Renal pelvis (tissue), 12 donors: ENCODE results near the gene C2CD4B. TPM values are rescaled to one million over a fixed set of nuclear protein-coding genes. Genes with fewer than 3 reads are reported as not detected.

Experiments
- DNase-seq: peaks from one replicate; pipeline ENCODE4 v3.0.0-alpha.2; 2013
- long read RNA-seq, 16 experiments: transcript quantifications; one replicate each; lab custom pipeline, GENCODE V29; 2026
- polyA plus RNA-seq, 3 donors: library from polyadenylated mRNA; unstranded; fragments of 120-200 nt; gene quantifications; one replicate each; pipeline ENCODE4 v1.2.1, GENCODE V29; 2013; ENCODE audit not compliant: insufficient read length in 3 of 3

The C2CD4B gene
- polyA plus RNA-seq, result under 1 TPM; 0.47 to 0.94 (median 0.88) TPM
- long read RNA-seq, donor 1, partial matches to known transcripts, result 0 of 2 reads
- long read RNA-seq, donor 1, other reads (novel, unspliced or antisense), result 0 of 2 reads
- long read RNA-seq, donor 2, partial matches to known transcripts, result 0 of 3 reads
- long read RNA-seq, donor 2, other reads (novel, unspliced or antisense), result 0 of 3 reads
- long read RNA-seq, donor 3, partial matches to known transcripts, result 0 of 2 reads
- long read RNA-seq, donor 3, other reads (novel, unspliced or antisense), result 0 of 2 reads
- long read RNA-seq, donor 4, partial matches to known transcripts, result 0 of 1 reads
- long read RNA-seq, donor 4, other reads (novel, unspliced or antisense), result 0 of 1 reads
- long read RNA-seq, donor 5, result 0 reads
- long read RNA-seq, donor 6, result 0 reads
- long read RNA-seq, donor 7, partial matches to known transcripts, result 0 of 2 reads
- long read RNA-seq, donor 7, other reads (novel, unspliced or antisense), result 0 of 2 reads
- long read RNA-seq, donor 8, partial matches to known transcripts, result 0 of 3 reads
- long read RNA-seq, donor 8, other reads (novel, unspliced or antisense), result 0 of 3 reads
- long read RNA-seq, donor 9, partial matches to known transcripts, result 0 of 2 reads
- long read RNA-seq, donor 9, other reads (novel, unspliced or antisense), result 0 of 2 reads
- long read RNA-seq, donor 10, result 0 reads
- long read RNA-seq, donor 11, result 0 reads
- long read RNA-seq, donor 12, result 0 reads
- long read RNA-seq, donor 13, partial matches to known transcripts, result 0 of 2 reads
- long read RNA-seq, donor 13, other reads (novel, unspliced or antisense), result 0 of 2 reads
- long read RNA-seq, donor 14, result 0 reads
- long read RNA-seq, donor 15, result 0 reads
- long read RNA-seq, donor 16, result 0 reads

- DNase-seq, result no peak
Observed at GRCh38 chr15:62165104-62165792, at the start of gene C2CD4B. TSS of gene C2CD4B (minus strand) at chr15:62165285. CDS start at chr15:62164984, 301 bp downstream.

- DNase-seq, result no peak
Observed at GRCh38 chr15:62212741-62213140, 47.7 kb upstream of the C2CD4B start.

- no peak for DNase-seq
Observed at GRCh38 chr15:62211348-62211747, 46.3 kb upstream of the C2CD4B start.

- peak; percentile 8 for DNase-seq
Observed at GRCh38 chr15:62209821-62210220, 44.7 kb upstream of the C2CD4B start.

GRCh38 chr15:62209322-62209721 lies 44.2 kb upstream of the C2CD4B start:
- no peak for DNase-seq

GRCh38 chr15:62208884-62209283 lies 43.8 kb upstream of the C2CD4B start:
- DNase-seq, result no peak

GRCh38 chr15:62208367-62208766 lies 43.3 kb upstream of the C2CD4B start:
- no peak for DNase-seq

- no peak for DNase-seq
Observed at GRCh38 chr15:62190675-62191074, 25.6 kb upstream of the C2CD4B start.

GRCh38 chr15:62190274-62190673 lies 25.2 kb upstream of the C2CD4B start:
- no peak for DNase-seq

GRCh38 chr15:62188744-62189143 lies 23.7 kb upstream of the C2CD4B start:
- DNase-seq, result no peak

- DNase-seq, result no peak
Observed at GRCh38 chr15:62187910-62188309, 22.8 kb upstream of the C2CD4B start.

- no peak for DNase-seq
Observed at GRCh38 chr15:62187425-62187824, 22.3 kb upstream of the C2CD4B start.

- no peak for DNase-seq
Observed at GRCh38 chr15:62186578-62186977, 21.5 kb upstream of the C2CD4B start.

- no peak for DNase-seq
Observed at GRCh38 chr15:62183130-62183529, 18.0 kb upstream of the C2CD4B start.

GRCh38 chr15:62173215-62173614 lies 8.1 kb upstream of the C2CD4B start:
- DNase-seq, result no peak

- DNase-seq, result no peak
Observed at GRCh38 chr15:62171882-62172281, 6.8 kb upstream of the C2CD4B start.

- no peak for DNase-seq
Observed at GRCh38 chr15:62165793-62166375, 799 bp upstream of the C2CD4B start.

- DNase-seq, result no peak
Observed at GRCh38 chr15:62164396-62165103, 535 bp downstream of the C2CD4B start.

GRCh38 chr15:62164014-62164395 lies 1.1 kb downstream of the C2CD4B start:
- no peak for DNase-seq

- no peak for DNase-seq
Observed at GRCh38 chr15:62163397-62164013, 1.6 kb downstream of the C2CD4B start.

GRCh38 chr15:62153228-62153627 lies 11.9 kb downstream of the C2CD4B start:
- DNase-seq, result no peak
